Neural progenitor cell (in vitro differentiated cells): ENCODE results near the gene CARNS1. TPM values are rescaled to one million over a fixed set of nuclear protein-coding genes. Genes with fewer than 3 reads are reported as not detected.
A peak's percentile ranks its signal among the peaks of the same experiment; 100 is the strongest.

ENCODE experiments used
- DNase-seq: peaks from one replicate; pipeline ENCODE4 v3.0.0-alpha.2; 2016; ENCODE audit warnings: low spot score
- H2AFZ ChIP-seq: fragments of 200-600 bp; sonication (generic); replicated peaks from 2 replicates; pipeline ENCODE4 v1.6.1; 2016; ENCODE audit warnings: antibody characterized with exemption
- H3F3A ChIP-seq: fragments of 200-600 bp; sonication (generic); 2 replicates; pipeline ENCODE4 v1.6.1; 2016; ENCODE audit warnings: antibody characterized with exemption, low read depth
- H3K27ac ChIP-seq: fragments of 200-600 bp; sonication (generic); 2 replicates; pipeline ENCODE4 v1.5.1; 2016; ENCODE audit warnings: mild to moderate bottlenecking
- H3K27me3 ChIP-seq: fragments of 200-600 bp; sonication (generic); 2 replicates; pipeline ENCODE4 v1.6.1; 2016; ENCODE audit warnings: mild to moderate bottlenecking, moderate library complexity
- H3K36me3 ChIP-seq: fragments of 200-600 bp; sonication (generic); 2 replicates; pipeline ENCODE4 v1.5.1; 2016
- H3K4me1 ChIP-seq: fragments of 200-600 bp; sonication (generic); 2 replicates; pipeline ENCODE4 v1.6.1; 2016; ENCODE audit warnings: mixed run types
- H3K4me2 ChIP-seq: fragments of 200-600 bp; sonication (generic); 2 replicates; pipeline ENCODE4 v1.6.1; 2016
- H3K4me3 ChIP-seq: fragments of 200-600 bp; sonication (generic); 2 replicates; pipeline ENCODE4 v1.5.1; 2016
- H3K79me2 ChIP-seq: fragments of 200-600 bp; sonication (generic); 2 replicates; pipeline ENCODE4 v1.6.1; 2016; ENCODE audit warnings: low read depth
- H3K9ac ChIP-seq: fragments of 200-600 bp; sonication (generic); 2 replicates; pipeline ENCODE4 v1.6.1; 2016
- H3K9me3 ChIP-seq: fragments of 200-600 bp; sonication (generic); 2 replicates; pipeline ENCODE4 v1.5.1; 2016; ENCODE audit warnings: low read depth
- H4K20me1 ChIP-seq: fragments of 200-600 bp; sonication (generic); 2 replicates; pipeline ENCODE4 v1.6.1; 2016; ENCODE audit warnings: low read depth
- H3K27ac Mint-ChIP-seq: 3 replicates; pipeline ENCODE4 v1.8.0; 2021; ENCODE audit warnings: mixed read lengths
- H3K27me3 Mint-ChIP-seq: 2 replicates; pipeline ENCODE4 v1.8.0; 2022; ENCODE audit warnings: low read depth, mild to moderate bottlenecking, inconsistent platforms, moderate library complexity, mixed read lengths; ENCODE audit not compliant: insufficient read depth
- H3K36me3 Mint-ChIP-seq: 3 replicates; pipeline ENCODE4 v1.8.0; 2021; ENCODE audit warnings: mixed read lengths
- H3K4me1 Mint-ChIP-seq: 3 replicates; pipeline ENCODE4 v1.8.0; 2021; ENCODE audit warnings: mixed read lengths
- H3K4me3 Mint-ChIP-seq: 3 replicates; pipeline ENCODE4 v1.8.0; 2021; ENCODE audit warnings: mild to moderate bottlenecking, moderate library complexity, mixed read lengths
- H3K9me3 Mint-ChIP-seq: 3 replicates; pipeline ENCODE4 v1.8.0; 2020; ENCODE audit warnings: mixed read lengths
- EZH2 ChIP-seq: fragments of 200-600 bp; sonication (generic); IDR thresholded peaks from 2 replicates; pipeline ENCODE4 v1.6.1; 2017; ENCODE audit warnings: antibody characterized with exemption, mild to moderate bottlenecking, moderate library complexity
- EZH2phosphoT487 ChIP-seq: fragments of 200-600 bp; sonication (generic); IDR thresholded peaks from 2 replicates; pipeline ENCODE4 v1.6.1; 2017; ENCODE audit warnings: antibody characterized with exemption
- total RNA-seq: library from RNA; depleted of rRNA; stranded (reverse); fragments of >200 nt; gene quantifications from 2 replicates; pipeline ENCODE4 v1.2.3, GENCODE V29; 2015; ENCODE audit warnings: low replicate concordance
- TF ChIP-seq, protein P1 (sequence below): fragments of 200-600 bp; sonication (generic); IDR thresholded peaks from 2 replicates; pipeline ENCODE4 v1.5.1; 2017; ENCODE audit warnings: antibody characterized with exemption, mild to moderate bottlenecking

Gene CARNS1
- total RNA-seq, 1 donor from 2014 or later = 0.52 TPM

DNA sequence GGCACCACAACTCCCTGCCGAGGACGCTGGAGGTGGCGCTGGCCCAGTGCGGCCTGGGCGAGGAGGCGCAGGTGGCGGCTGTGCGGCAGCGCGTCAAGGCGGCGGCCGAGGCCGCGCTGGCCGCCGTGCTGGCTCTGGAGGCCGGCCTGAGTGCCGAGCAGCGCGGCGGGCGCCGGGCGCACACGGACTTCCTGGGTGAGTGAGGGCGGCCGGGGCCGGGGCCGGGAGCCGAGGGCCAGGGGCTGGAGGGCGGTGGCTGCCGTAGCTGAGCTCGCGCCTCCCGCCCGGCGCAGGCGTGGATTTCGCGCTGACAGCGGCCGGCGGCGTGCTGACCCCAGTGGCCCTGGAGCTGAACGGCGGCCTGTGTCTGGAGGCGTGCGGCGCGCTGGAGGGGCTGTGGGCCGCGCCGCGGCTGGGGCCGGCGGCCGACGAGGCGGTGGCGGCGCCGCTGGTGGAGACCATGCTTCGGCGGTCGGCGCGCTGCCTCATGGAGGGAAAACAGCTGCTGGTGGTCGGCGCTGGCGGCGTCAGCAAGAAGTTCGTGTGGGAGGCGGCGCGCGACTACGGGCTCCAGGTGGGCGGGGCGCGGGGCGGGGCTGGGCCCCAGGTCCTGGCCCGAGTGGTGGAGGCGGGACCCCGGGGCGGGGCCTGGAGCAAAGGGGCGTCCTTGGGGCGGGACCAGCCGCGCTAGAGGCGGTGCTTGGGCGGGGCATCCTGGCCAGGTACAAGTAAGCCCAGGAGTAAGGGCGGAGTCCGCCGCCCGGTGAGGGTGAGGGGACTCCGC lies 5.4 kb downstream of the CARNS1 start:
- Mint-ChIP-seq H3K4me3 (peak overlapping the region; percentile 81), H3K9me3 (no peaks in the 10 kb centered on the region), H3K27ac (no peak overlapping the region), H3K4me1 (peaks cover 30% of the 10 kb centered on the region), H3K36me3 (no peaks in the 10 kb centered on the region), H3K27me3 (peaks cover 21% of the 10 kb centered on the region)
- Histone ChIP-seq H3K27ac (no peak overlapping the region), H3K9ac (no peak overlapping the region), H3K9me3 (no peaks in the 10 kb centered on the region), H3F3A (peaks cover 11% of the 10 kb centered on the region), H3K27me3 (peaks cover 35% of the 10 kb centered on the region), H3K79me2 (no peaks in the 10 kb centered on the region), H3K4me1 (peaks cover 5% of the 10 kb centered on the region), H3K4me3 (peak overlapping the region; percentile 50), H3K4me2 (peak overlapping the region; percentile 86), H3K36me3 (no peaks in the 10 kb centered on the region), H4K20me1 (no peaks in the 10 kb centered on the region), H2AFZ (peak overlapping the region; percentile 20)
- peak; percentile 97 for DNase-seq
- TF ChIP-seq, protein P1, sequence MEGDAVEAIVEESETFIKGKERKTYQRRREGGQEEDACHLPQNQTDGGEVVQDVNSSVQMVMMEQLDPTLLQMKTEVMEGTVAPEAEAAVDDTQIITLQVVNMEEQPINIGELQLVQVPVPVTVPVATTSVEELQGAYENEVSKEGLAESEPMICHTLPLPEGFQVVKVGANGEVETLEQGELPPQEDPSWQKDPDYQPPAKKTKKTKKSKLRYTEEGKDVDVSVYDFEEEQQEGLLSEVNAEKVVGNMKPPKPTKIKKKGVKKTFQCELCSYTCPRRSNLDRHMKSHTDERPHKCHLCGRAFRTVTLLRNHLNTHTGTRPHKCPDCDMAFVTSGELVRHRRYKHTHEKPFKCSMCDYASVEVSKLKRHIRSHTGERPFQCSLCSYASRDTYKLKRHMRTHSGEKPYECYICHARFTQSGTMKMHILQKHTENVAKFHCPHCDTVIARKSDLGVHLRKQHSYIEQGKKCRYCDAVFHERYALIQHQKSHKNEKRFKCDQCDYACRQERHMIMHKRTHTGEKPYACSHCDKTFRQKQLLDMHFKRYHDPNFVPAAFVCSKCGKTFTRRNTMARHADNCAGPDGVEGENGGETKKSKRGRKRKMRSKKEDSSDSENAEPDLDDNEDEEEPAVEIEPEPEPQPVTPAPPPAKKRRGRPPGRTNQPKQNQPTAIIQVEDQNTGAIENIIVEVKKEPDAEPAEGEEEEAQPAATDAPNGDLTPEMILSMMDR = no peak
- no peak for TF ChIP-seq EZH2
- no peak for TF ChIP-seq EZH2phosphoT487

DNA sequence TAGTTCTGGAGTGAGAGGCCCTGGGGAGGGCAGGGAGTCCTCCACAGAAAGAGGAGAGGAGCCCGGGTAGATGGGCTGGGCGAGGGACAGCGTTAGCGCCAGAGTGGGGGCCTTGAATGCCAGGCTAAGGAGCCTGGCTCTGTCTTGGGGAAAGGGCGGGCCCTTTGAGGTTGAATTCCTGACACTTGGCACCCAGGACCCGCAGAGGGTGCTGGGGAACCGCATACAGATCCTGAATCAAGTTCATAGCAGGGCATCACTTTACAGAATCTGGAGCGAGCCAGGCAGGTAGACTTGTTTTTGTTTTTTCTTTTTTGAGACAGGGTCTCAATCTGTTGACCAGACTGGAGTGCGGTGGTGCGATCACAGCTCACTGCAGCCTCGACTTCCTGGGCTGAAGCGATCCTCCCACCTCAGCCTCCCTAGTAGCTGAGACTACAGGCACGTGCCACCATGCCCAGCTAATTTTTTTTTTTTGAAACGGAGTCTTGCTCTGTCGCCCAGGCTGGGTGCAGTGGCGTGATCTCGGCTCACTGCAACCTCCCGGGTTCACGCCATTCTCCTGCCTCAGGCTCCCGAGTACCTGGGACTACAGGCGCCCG lies 6.1 kb downstream of the CARNS1 start:
- Histone ChIP-seq H3K4me2 (no peak overlapping the region), H4K20me1 (no peaks in the 10 kb centered on the region), H3K27me3 (peaks cover 28% of the 10 kb centered on the region), H3F3A (peaks cover 4% of the 10 kb centered on the region), H3K36me3 (no peaks in the 10 kb centered on the region), H2AFZ (no peak overlapping the region), H3K4me3 (no peak overlapping the region), H3K79me2 (no peaks in the 10 kb centered on the region), H3K27ac (no peak overlapping the region), H3K4me1 (peaks cover 5% of the 10 kb centered on the region), H3K9me3 (no peaks in the 10 kb centered on the region), H3K9ac (no peak overlapping the region)
- TF ChIP-seq EZH2phosphoT487 (no peak), EZH2 (no peak)
- TF ChIP-seq, protein P1 = no peak
- peak overlapping the region; percentile 81 for H3K4me3 Mint-ChIP-seq
- no peaks in the 10 kb centered on the region for H3K36me3 Mint-ChIP-seq
- peaks cover 25% of the 10 kb centered on the region for H3K4me1 Mint-ChIP-seq
- H3K27ac Mint-ChIP-seq = no peak overlapping the region
- H3K27me3 Mint-ChIP-seq = peaks cover 18% of the 10 kb centered on the region
- no peak for DNase-seq
- H3K9me3 Mint-ChIP-seq = no peaks in the 10 kb centered on the region

GRCh38 chr11:67422891-67423290 lies 7.4 kb downstream of the CARNS1 start:
- no peaks in the 10 kb centered on the region for H3K36me3 ChIP-seq
- no peak overlapping the region for H3K4me3 ChIP-seq
- H3K27ac ChIP-seq = no peak overlapping the region
- H3K79me2 ChIP-seq = no peaks in the 10 kb centered on the region
- Mint-ChIP-seq H3K27ac (peak overlapping the region; percentile 54), H3K36me3 (no peaks in the 10 kb centered on the region), H3K4me1 (peaks cover 25% of the 10 kb centered on the region), H3K4me3 (peak overlapping the region; percentile 62), H3K27me3 (peaks cover 14% of the 10 kb centered on the region), H3K9me3 (no peaks in the 10 kb centered on the region)
- H3K9me3 ChIP-seq = no peaks in the 10 kb centered on the region
- TF ChIP-seq, protein P1 = no peak
- TF ChIP-seq EZH2 (no peak), EZH2phosphoT487 (no peak)
- DNase-seq = no peak
- peaks cover 10% of the 10 kb centered on the region for H3K4me1 ChIP-seq
- H3K9ac ChIP-seq = no peak overlapping the region
- no peak overlapping the region for H2AFZ ChIP-seq
- peaks cover 25% of the 10 kb centered on the region for H3K27me3 ChIP-seq
- H4K20me1 ChIP-seq = no peaks in the 10 kb centered on the region
- H3F3A ChIP-seq = peaks cover 8% of the 10 kb centered on the region
- H3K4me2 ChIP-seq = no peak overlapping the region
